Breast epithelium (tissue), 3 donors: ENCODE measurements around the gene FRMD6.

Experiments
- CTCF ChIP-seq, 3 donors: fragments of 450-650 bp; IDR thresholded peaks; one replicate each; pipeline ENCODE4 v1.5.1; 2016 to 2017; ENCODE audit warnings: antibody characterized with exemption in 3 of 3, mild to moderate bottlenecking in 3 of 3, moderate library complexity in 3 of 3
- POLR2A ChIP-seq: fragments of 450-650 bp; IDR thresholded peaks from one replicate; pipeline ENCODE4 v1.6.1; 2016; ENCODE audit warnings: antibody characterized with exemption, mild to moderate bottlenecking, moderate library complexity
- POLR2AphosphoS5 ChIP-seq, 3 donors: sonication (generic); formaldehyde crosslinking; IDR thresholded peaks; one replicate each; pipeline ENCODE4 v1.6.1; 2017; ENCODE audit warnings: antibody characterized with exemption in 3 of 3

GRCh38 chr14:51780006-51780692 is 128.4 kb downstream of the FRMD6 start:
- TF ChIP-seq CTCF (IDR thresholded peaks at IDR 0.05) (peak; percentile 74 to 91 (median 85)), POLR2A (no peak), POLR2AphosphoS5 (IDR thresholded peaks at IDR 0.05) (no peak)
